Measurements from ENCODE around the gene PAQR8.

The PAQR8 gene

DNA sequence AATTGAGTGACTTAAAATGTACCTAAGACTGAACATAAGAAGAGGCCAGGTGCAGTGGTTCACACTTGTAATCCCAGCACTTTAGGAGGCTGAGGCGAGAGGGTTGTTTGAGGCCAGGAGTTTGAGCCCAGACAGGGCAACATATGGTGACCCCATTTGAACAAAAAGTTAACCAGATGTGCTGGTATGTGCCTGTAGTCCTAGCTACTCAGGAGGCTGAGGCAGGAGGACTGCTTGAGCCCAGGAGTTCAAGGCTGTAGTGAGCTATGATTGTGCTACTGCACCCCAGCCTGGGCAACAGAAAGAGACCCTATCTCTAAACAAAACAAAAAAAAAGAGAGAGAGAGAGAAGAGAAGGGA lies 10.1 kb upstream of the PAQR8 start:
- DNase-seq (ENCODE audit: low read depth): no peak

DNA sequence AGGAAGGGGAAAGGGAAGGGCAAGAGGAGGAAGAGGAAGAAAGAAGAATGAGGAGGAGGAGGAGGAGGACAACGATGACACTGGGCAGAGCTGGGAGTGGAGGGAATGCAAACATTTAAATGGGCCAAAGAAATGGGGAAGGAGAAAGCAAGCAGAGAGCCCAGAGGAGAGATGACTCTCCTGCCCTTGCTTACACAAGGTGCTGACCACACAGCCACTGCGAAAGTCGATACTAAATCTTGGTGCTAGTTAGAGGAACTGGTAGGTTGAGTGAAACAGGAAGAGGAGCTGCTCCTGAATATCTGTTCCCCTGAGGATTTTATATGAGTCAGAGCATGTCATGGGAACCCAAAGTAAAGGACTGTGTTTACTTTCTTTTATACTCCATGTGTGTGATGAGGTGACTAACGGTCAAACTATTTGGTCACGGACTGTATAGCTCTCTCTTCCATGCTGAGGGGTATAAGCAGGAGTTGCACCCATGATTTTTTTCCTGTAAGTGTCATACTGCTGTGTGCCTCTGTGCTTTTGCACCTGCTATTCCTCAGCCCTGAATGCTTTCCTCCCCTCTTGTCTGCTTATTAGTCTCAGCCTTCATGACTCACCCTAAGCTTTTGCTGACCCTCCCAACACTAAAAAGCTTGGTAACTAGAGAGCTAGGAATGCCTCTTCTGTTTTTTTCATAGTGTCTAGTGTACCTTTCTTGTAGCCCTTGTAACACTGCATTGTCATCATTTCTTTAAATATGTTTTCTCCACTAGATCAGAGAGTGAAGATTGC lies 9.5 kb upstream of the PAQR8 start:
- peak; percentile 86 for DNase-seq (ENCODE audit: low read depth)

DNA sequence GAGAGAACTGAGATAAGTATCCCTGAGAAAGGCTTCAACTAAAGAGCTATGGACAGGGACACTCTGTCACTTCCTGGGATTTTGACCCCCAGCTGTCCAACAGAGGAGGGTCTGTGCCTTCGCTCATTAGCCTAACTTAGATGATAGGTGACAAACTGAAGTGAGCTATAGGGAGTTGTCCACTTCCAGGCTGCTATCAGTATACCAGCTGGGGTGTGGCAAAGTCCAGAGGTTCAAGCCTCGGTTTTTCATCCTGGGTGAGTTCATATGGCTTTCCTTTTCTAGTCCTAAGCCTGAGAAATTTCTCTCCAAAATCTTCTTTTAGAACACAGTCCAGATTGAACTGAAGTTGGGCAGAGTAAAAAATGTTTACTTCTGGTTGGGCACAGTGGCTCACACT lies 5.9 kb upstream of the PAQR8 start:
- DNase-seq (ENCODE audit: low read depth): no peak

DNA sequence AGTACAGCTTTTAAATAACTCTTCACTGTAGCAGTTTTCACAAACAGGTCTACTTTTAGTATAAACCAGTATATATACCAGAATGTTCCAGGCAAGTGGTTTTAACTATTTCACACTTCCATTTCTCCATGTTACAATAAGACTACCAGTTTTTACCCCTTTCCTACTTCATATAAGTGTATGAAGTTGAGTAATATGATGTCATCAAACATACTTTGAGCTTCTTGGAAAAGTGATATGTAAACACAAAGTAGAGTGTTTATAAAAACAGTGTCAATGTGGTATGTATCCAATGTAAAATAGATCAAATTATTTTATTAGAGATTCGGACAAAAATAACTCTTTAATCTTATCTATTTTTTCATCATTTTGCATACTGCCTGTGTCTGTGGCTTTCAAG lies 2.5 kb upstream of the PAQR8 start:
- DNase-seq (ENCODE audit: low read depth): no peak

DNA sequence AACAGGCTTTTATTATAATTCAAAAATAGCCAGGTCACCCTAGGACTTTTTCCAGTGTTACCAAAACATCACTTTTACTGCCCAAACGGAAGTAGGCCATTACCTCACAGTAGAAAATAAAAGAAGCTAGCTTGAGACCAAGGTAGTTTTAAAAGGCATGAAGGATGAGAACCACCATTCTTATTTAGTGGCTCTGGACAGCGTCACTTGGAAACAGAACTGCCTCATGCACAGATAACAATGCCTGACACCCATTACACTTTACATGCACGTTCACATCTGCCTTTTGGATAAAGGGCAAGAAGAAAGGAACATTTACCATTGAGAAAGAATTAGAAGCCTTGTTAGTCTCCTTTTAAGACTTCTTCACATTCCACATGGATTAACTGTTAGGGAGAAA lies 1.9 kb upstream of the PAQR8 start:
- DNase-seq (ENCODE audit: low read depth): no peak

DNA sequence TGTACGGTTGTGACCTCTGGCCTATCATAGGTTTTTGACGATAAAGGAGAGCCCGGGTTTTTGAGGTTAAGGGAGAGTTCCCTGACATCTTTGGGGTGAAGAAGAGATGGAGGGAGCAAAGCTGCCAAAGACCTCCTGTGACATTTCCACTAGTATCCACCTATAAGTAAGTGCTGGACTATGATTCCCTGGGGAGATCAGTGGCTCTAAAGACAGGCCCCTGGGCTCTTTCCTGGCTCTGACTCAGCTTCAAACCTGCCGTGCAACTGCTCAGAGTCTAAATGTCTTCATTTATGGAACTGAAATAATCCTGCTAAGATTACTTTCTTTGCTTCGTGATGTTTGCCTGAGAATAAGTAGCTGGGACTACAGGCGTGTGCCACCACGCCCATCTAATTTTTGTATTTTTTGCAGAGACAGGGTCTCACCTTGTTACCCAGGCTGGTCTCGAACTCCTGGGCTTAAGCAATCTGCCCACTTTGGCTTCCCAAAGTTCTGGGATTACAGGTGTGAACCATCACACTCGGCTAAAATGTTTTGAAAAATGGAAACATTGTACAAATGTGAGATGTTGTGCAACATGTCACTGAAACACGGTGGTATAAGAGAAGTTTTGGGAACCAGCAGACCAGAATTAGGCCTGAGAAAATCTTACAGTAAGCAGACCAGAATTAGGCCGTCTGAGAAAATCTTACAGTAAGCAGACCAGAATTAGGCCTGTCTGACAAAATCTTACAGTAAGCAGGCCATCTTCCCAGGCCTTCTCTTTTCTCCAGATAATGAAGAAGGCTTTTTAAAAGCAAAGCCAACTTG lies 1.1 kb upstream of the PAQR8 start:
- no peak for DNase-seq (ENCODE audit: low read depth)

DNA sequence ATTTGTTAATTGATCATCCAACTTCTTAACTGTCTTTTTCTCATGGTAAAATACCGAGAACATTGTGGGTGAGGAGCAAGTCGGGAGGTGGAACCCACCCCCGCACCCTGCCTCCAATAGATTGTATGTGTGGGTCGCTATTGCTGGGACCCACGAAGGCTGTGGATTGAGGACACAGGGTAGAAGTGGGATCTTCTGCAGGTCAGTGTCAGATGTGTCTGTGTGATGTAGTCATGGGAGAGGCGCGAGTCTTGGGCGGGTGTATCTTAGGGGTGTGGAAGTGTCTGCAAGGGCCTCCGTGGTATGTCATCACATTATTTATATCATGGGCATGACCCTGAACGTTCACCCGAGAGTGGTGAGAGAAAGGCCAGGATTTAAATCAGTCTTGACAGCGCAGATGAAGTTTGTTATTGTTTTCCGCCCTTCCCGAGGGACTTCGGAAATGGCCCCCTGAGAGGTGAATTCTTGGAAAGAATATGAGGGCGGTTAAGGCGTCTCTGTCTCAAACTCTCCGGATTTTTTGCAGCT lies 472 bp upstream of the PAQR8 start:
- peak; percentile 58 for DNase-seq (ENCODE audit: low read depth)

DNA sequence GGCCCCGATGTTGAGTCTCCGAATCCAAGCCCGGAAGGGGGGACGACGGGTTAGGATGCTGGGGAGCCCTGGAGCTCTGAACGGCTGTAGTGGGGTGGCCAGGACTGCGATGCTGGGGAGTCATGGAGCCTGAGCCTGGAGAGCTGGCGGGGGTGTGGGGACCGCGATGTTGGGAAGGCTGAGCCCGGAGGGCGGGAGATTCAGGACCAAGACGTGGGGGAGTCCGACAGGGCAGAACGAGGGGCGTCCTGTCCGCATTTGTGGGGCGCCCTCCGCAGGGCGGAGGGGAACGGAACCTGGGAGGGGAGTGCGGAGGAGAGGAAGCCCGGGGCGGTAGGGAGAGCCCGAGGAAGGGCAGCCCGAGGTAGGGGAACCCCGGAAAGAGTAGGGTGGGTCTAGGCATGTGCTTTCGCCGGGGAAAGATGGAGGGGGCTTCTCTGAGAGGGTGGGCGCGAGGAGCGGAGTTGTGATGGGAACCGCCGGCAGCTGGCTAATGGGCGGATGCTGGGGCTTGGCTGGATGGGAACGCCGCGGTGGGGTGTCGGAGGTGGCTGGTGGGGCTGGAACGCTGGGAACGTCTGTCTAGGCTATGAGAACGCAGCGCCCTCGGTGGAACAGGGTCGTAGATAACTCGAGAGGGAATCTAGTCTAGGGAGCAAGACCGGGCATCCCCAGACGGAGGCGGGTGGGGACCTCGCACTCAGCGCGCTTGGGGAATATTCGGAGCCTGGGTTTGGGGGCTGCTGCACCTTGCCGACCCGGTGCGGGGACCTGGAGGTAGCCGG lies 684 bp downstream of the PAQR8 start:
- no peak for DNase-seq (ENCODE audit: low read depth)

DNA sequence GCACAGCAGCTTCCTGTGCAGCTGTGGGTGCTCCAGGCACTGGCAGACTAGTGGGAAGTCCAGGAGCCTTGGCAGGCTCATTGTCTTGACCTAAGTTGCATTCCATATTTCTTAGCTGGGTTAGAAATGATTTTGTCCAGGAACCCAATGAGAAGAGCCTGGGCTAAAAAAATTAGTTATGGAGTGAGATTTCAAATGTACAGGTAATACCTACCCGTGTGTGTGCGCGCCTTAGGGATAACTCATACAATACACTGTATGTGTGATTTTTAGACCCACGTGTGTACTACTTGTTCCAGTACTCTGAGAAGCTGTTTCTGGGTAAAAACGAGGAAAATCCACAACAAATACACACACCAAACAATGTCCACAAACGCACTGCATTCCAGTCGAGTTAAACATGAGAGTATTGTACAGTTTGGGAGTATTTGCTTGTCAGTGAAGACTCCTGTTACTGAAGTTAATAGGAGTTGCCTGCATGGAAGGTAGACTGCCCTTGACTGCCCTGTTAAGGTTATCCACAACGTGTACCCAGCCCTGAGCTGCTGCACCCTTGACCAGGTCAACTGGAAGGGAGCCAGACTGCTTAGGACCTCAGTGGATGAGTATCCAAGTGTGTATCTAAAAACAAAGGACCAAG lies 1.4 kb downstream of the PAQR8 start:
- DNase-seq (ENCODE audit: low read depth): no peak

DNA sequence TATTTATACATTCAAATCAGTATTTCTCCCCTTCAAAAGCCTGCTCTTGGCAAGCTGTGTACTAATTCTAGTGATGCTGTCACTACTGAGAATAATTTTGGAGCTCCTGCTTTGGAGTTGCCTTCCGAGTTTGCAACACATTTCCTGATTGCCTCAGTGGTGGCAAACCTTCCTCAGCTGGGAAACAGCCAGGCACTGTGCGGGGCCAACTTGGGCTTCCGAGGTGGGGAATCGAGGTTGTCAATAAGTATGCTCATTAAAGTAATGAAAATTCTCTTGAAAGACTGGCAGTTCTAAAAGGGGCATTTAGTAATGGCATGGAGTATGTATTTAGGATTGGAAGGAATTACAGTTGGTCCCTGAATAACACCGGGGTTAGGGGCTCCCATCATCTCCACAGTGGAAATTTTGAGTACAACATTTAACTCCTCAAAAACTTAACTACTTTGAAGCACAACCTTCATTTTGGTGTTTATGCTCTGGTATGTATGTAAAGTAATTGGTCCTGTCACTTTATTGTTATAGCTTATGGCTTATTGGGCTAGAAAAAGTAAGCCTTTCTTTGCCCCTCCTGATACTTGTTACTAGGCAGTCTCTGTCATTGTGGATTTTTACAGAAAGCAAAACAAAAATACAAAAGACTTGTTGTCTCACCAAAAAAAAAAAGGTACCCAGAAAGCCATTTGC lies 2.7 kb downstream of the PAQR8 start:
- no peak for DNase-seq (ENCODE audit: low read depth)

DNA sequence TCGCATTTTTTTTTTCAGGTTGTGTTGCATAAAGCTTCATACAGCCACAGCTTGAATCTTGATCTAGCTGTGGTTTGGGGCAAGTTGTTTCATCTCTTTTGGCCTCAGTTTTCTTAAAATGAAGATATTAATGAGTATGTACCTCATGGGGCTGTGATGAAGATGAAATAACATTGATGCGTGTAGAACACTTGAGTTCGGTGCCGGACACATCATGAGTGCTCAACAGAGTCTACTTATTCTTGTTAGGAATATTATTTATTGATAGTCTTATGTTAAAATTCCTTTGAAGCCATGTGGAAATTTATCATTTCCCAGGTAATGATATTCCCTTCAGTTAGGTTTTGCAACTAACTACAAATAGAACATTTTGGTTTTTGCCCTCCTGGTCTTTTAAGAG lies 3.4 kb downstream of the PAQR8 start:
- no peak for DNase-seq (ENCODE audit: low read depth)

DNA sequence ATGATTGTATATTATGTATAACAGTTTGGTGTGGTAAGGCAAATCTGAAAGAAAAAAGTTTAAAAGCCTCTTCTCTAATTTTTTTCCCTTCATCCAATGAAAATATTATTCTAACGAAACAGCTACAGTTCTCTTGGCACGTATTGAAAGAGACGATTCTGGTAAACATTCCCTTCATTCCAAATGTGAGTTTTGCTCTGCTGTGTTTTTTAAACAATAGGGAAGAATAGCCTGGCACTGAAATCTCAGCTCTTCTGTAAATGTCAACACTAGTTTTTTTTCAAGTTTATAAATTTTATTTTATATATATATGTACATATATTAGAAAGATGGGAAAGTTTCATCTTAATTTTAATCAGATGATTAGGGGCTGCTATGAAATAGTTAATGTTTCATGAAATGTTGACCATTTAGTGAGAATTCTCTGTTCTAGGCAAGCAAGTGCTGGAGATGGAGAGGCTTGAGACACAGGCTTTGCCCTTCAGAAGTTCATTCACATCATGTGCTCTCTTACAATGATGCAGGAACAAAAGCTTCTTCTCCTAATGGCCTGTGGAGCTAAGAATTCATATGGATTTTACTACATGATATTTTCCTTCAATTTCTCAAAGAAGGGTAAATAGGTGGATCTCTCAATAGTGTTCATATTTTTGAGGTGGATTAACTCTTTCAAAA lies 4.1 kb downstream of the PAQR8 start:
- DNase-seq (ENCODE audit: low read depth): peak; percentile 38

DNA sequence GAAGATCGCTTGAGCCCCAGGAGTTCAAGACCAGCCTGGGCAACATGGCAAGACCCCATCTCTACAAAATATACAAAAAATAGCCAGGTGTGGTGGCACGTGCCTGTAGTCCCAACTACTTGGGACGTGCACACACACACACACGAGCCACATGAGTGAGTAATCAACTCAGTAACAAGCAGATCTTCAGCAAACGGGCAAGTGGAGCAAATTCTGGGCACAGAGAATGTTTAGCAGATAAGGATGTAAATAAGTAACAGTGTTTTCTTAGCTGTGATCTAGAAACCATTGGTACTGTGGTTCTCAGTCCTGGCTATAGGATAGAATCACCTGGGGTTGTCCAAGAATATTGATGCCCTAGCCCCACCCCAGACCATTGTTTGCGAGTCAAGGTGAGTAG lies 6.1 kb downstream of the PAQR8 start:
- no peak for DNase-seq (ENCODE audit: low read depth)

DNA sequence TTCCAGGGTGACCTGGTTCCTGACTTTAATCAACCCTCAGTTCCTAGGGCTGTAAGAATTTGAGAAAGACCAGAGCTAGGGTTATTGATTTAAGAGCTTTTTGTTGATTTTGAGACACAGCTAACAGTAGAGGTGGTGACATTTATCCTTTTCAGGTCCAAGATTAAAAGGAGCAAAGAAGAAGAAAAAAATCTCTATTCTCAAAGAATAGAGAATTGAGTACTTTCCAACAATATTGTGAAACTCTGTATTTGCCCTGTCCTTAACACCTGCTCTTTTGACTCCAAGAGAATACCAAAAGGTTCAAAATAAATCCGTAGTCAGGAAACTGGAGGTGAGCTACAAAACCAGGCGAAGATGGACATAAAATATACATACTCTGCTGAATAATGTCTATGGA lies 7.3 kb downstream of the PAQR8 start:
- no peak for DNase-seq (ENCODE audit: low read depth)

DNA sequence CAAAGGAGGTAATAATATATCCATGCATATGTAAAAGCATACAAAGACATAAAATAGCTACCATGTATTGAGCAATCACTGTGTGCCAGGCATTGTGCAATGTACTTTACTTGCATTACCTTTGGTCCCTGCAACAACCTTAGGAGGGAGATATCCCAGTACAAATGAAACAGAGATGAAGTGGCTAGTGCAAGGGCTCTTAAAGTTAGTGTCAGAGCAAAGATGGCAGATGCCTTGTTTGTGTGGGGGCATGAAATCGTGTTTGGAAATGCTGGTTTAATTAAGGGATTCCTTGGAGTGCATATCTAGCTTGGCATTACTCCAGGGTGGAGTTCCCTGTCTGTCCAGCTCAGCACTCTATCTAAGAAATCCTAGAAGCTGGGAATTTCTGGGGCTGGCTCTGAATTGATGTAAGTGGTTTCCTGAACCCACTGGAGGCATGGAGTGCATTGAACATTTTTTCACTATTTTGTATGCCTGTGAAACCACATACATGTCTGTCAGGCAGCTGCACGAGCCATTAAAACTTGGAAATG lies 9.8 kb downstream of the PAQR8 start:
- DNase-seq (ENCODE audit: low read depth): no peak

DNA sequence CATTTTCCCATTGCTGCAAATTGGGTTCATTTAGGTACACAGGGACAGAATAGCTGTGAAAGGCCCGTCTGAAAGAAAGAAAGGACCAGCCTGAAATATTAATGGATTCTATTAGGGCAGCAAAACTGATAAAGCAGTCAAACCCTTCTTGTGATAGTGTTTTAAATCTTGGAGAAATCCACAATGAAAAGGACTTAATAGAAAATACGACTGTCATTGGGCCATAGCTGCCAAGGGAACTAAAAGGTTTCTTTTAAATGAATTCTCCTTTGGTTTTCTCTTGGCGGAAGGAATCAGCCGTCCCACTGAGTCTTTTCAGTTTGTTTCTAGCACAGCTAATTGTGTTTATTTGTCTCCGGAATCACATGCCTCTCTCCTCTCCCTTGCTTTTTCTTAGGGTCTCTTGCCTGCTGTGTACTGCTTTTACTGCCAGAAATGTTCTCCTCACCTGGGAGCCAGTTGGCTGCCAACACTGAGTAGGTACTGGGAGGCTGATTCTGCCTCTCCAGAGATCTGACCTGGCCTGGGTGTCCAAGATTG lies 11.3 kb downstream of the PAQR8 start:
- DNase-seq (ENCODE audit: low read depth): no peak

DNA sequence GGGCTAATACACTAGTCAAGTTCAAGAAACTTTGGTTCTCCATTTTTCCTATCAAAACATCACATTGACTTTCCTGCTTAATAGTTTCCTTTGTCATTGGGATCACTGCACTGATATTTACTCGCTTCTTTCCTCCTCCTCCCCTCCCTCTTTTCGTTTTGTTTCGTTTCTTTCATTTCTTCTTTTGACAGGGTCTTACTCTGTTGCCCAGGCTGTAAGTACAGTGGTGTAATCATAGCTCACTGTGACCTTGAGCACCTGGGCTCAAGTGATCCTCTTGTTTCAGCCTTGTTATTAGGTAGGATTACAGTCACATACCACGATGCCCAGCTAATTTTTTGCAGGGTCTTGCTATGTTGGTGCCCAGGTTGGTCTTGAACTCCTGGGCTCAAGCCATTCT lies 12.3 kb downstream of the PAQR8 start:
- DNase-seq (ENCODE audit: low read depth): no peak

DNA sequence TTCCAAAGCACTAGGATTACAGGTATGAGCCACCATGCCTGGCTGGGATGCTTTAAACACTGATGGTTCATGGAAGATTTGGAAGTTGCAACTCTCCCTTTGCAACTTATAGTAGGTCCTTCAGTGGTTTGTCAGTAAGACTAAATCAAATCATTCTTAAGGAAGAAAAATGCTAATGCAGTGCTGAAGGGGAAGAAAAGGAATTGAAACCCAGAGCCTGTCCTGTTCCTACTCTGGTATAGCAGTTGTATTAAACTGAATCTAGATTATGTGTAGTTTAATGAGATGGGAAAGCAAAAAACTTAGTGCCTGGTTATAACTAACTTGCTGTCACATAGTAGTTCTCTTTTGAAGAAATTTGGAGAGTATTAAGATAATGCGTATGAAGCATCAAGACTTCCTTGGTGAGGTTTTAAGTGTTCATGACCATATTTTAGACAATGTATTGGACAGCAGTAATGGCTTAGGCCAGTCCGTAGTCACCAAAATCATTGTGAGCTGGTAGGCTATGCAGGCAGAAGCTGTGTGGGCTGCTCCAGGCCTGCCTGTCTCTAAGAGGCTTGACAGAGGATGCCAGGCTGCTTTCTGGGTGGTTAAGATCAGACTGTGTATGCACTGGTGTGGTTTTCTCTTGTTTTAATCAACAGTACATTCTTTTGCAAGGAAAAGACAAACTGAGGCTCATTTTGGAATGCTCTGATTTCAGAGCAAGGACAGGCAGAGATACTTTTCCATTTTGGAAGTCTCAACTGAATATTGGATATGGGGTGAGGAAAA lies 14.0 kb downstream of the PAQR8 start:
- DNase-seq (ENCODE audit: low read depth): no peak

DNA sequence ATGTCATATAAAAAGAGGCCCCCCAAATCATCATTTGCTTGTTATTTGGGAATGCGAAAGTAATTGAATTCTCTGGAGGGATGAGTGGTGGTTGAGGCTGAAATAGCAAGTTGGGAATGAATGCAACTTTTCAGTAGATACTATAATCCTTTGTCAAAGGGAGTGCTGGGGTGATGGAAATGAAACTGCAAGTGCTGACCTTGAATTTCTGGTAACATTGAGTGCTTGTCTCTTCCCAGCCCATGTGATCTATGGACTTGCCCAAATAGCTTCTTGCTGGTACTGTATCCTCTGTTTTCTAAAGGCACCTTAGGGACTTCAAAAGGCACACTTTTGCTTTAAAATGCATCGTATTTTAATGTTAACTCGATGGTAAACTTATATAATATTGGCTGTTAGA lies 14.8 kb downstream of the PAQR8 start:
- DNase-seq (ENCODE audit: low read depth): no peak
